Gastrocnemius medialis (tissue), 4 donors: ENCODE data around the gene GRAMD1C.

Source experiments
- CTCF ChIP-seq, 5 experiments: fragments of 450-650 bp in 3 of 5; fragments of 200-600 bp in 2 of 5; sonication (generic) in 2 of 5; IDR thresholded peaks in 4 of 5; conservative IDR thresholded peaks in 1 of 5; 1 replicate in 4 of 5; 2 replicates in 1 of 5; pipeline ENCODE4 v1.5.1; 2016 to 2019; ENCODE audit warnings: antibody characterized with exemption in 5 of 5, mild to moderate bottlenecking in 3 of 5, moderate library complexity in 3 of 5
- POLR2A ChIP-seq, 2 donors: fragments of 450-650 bp; IDR thresholded peaks; one replicate each; pipeline ENCODE4 v1.6.1; 2017; ENCODE audit warnings: antibody characterized with exemption in 2 of 2, mild to moderate bottlenecking in 2 of 2, moderate library complexity in 2 of 2

GRCh38 chr3:113804661-113805060 is 33.9 kb upstream of the GRAMD1C start:
- no peak for TF ChIP-seq POLR2A (IDR thresholded peaks at IDR 0.05)
- no peak for TF ChIP-seq CTCF (IDR thresholded peaks at IDR 0.05 in 4 of 5, conservative IDR thresholded peaks at IDR 0.05 in 1 of 5)
